Body of pancreas (tissue), 4 donors: ENCODE data around the gene RPL5.

Source experiments
- POLR2A ChIP-seq, 3 donors: fragments of 450-650 bp; IDR thresholded peaks; one replicate each; pipeline ENCODE4 v1.6.1; 2016; ENCODE audit warnings: antibody characterized with exemption in 3 of 3, mild to moderate bottlenecking in 2 of 3
- TF ChIP-seq, protein P1 (sequence below), 7 experiments: fragments of 450-650 bp in 4 of 7; fragments of 200-600 bp in 3 of 7; sonication (generic) in 3 of 7; IDR thresholded peaks; one replicate each; pipeline ENCODE4 v1.5.1; 2016 to 2019; ENCODE audit warnings: antibody characterized with exemption in 7 of 7

DNA sequence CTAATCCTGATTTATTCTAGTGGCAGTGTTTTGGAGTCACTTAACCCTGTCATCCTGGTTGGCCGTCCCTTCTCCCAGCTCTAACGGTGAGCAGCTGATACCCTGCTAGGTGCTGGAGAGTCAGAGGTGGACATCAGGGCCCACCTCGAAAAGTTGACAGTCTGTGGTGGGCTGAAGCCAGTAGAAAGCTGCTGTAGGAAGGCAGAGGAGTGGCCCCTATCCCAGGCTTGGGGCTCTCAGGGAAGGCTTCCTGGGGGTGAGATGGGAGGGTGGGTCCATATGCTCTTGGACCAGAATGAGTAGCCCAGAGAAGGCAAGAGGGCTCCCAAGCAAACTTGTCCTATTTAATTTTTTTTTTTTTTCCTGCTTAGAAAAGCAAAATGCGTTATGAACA, 475 bp upstream of the RPL5 start:
- TF ChIP-seq, protein P1, sequence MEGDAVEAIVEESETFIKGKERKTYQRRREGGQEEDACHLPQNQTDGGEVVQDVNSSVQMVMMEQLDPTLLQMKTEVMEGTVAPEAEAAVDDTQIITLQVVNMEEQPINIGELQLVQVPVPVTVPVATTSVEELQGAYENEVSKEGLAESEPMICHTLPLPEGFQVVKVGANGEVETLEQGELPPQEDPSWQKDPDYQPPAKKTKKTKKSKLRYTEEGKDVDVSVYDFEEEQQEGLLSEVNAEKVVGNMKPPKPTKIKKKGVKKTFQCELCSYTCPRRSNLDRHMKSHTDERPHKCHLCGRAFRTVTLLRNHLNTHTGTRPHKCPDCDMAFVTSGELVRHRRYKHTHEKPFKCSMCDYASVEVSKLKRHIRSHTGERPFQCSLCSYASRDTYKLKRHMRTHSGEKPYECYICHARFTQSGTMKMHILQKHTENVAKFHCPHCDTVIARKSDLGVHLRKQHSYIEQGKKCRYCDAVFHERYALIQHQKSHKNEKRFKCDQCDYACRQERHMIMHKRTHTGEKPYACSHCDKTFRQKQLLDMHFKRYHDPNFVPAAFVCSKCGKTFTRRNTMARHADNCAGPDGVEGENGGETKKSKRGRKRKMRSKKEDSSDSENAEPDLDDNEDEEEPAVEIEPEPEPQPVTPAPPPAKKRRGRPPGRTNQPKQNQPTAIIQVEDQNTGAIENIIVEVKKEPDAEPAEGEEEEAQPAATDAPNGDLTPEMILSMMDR (IDR thresholded peaks at IDR 0.05) = no peak
- no peak for TF ChIP-seq POLR2A (IDR thresholded peaks at IDR 0.05)
